Panc1 (cell line): Measurements from ENCODE around the gene TTLL10. TPM values are rescaled to one million over a fixed set of nuclear protein-coding genes. Genes with fewer than 3 reads are reported as not detected.

Experiments used
- ATAC-seq: fragments of 200-7000 bp; cut with Tn5 transposase; 2 replicates; pipeline ENCODE4 v1.9.1; 2020; ENCODE audit warnings: mild to moderate bottlenecking, moderate library complexity
- BruUV-seq: library from RNA; stranded (reverse); fragments of 400-500 nt; replicated peaks from 2 replicates; lab custom pipeline; 2021; lab: Mats Ljungman, UMichigan
- CTCF ChIA-PET: fragments of 300-600 bp; sonication (Branson Sonifier 250); formaldehyde crosslinking; loops from one replicate; lab custom pipeline; 2022; ENCODE audit warnings: antibody characterized with exemption; lab: Charles Lee
- POLR2A ChIA-PET: fragments of 300-600 bp; sonication (Branson Sonifier 250); formaldehyde crosslinking; loops from one replicate; lab custom pipeline; 2022; ENCODE audit warnings: antibody characterized with exemption; lab: Charles Lee
- DNase-seq: peaks from one replicate; pipeline ENCODE4 v3.0.0-alpha.2; 2010; ENCODE audit warnings: low read depth, low spot score
- H3K27ac ChIP-seq: 2 replicates; pipeline ENCODE4 v1.5.1; 2011; ENCODE audit warnings: mild to moderate bottlenecking, low read length, inconsistent platforms
- H3K27me3 ChIP-seq: fragments of 200-500 bp; sonication (Bioruptor generic); 2 replicates; pipeline ENCODE4 v1.6.0; 2014; ENCODE audit warnings: low read length, inconsistent platforms; ENCODE audit not compliant: control insufficient read depth, insufficient read depth
- H3K36me3 ChIP-seq: fragments of 200-500 bp; sonication (Bioruptor generic); 2 replicates; pipeline ENCODE4 v1.5.1; 2014; ENCODE audit warnings: inconsistent platforms, mild to moderate bottlenecking, low read length, moderate library complexity; ENCODE audit not compliant: control insufficient read depth, insufficient read depth
- H3K4me1 ChIP-seq: 2 replicates; pipeline ENCODE4 v1.5.1; 2011; ENCODE audit warnings: inconsistent platforms, mild to moderate bottlenecking, low read length, moderate library complexity; ENCODE audit not compliant: control insufficient read depth, insufficient read depth
- H3K4me3 ChIP-seq, 2 experiments: 2 replicates each; pipeline ENCODE4 v1.5.1; 2011 to 2012; ENCODE audit warnings: low read depth in 2 of 2, low read length in 2 of 2, mild to moderate bottlenecking in 2 of 2, inconsistent platforms in 1 of 2, moderate library complexity in 1 of 2
- H3K9me3 ChIP-seq: fragments of 200-500 bp; sonication (Bioruptor generic); 2 replicates; pipeline ENCODE4 v1.5.1; 2014; ENCODE audit warnings: low read depth, mild to moderate bottlenecking, inconsistent platforms, low read length, moderate library complexity; ENCODE audit not compliant: control insufficient read depth, insufficient read depth
- CTCF ChIP-seq: fragments of 450-650 bp; IDR thresholded peaks from 2 replicates; pipeline ENCODE4 v1.5.1; 2017; ENCODE audit warnings: mild to moderate bottlenecking
- POLR2AphosphoS5 ChIP-seq: IDR thresholded peaks from 2 replicates; pipeline ENCODE4 v1.6.1; 2012; ENCODE audit warnings: mild to moderate bottlenecking, low read depth, low read length, moderate library complexity
- REST ChIP-seq, 2 experiments: IDR thresholded peaks; 2 replicates each; pipeline ENCODE4 v1.6.1; 2011 to 2012; ENCODE audit warnings: low read depth in 2 of 2, control low read depth in 1 of 2, low read length in 1 of 2, mild to moderate bottlenecking in 1 of 2, moderate library complexity in 1 of 2; ENCODE audit not compliant: insufficient read depth in 1 of 2
- SIN3A ChIP-seq: IDR thresholded peaks from 2 replicates; pipeline ENCODE4 v1.6.1; 2012; ENCODE audit warnings: low read depth, mild to moderate bottlenecking, low read length, moderate library complexity, borderline replicate concordance; ENCODE audit not compliant: insufficient read depth
- TCF7L2 ChIP-seq: IDR thresholded peaks from 2 replicates; pipeline ENCODE4 v1.6.1; 2011; ENCODE audit warnings: mild to moderate bottlenecking, low read depth, low read length, inconsistent platforms
- in situ Hi-C: cut with HindIII; loops from 2 replicates; pipeline ENCODE4 v1.10.0; 2016; ENCODE audit warnings: low sequenced_read_pairs, low pct_unique_long_range_greater_than_20kb
- intact Hi-C: fragments of 100-400 bp; cut with micrococcal nuclease; formaldehyde crosslinking; loops from one replicate; pipeline ENCODE4 v1.10.0; 2022; ENCODE audit not compliant: unreplicated experiment
- total RNA-seq: library from RNA; stranded (reverse); gene quantifications from one replicate; pipeline ENCODE4 v1.2.1, GENCODE V29; 2021; ENCODE audit not compliant: unreplicated experiment

The TTLL10 gene
- total RNA-seq, 1 experiment from 2014 or later = not detected

- DNase-seq (no peak), ATAC-seq (no peak)
- intact Hi-C loops (no loop called here), in situ Hi-C loops (no loop called here)
- Histone ChIP-seq H3K9me3 (no peaks in the 10 kb centered on the region), H3K27me3 (no peaks in the 10 kb centered on the region), H3K27ac (no peak overlapping the region), H3K4me3 (no peak overlapping the region), H3K4me1 (no peaks in the 10 kb centered on the region), H3K36me3 (no peaks in the 10 kb centered on the region)
- BruUV-seq = no TSS peak
- POLR2A ChIA-PET = interaction anchor here (0.7 kb wide), 1 partner anchor 52 kb away, joined by 4 read pairs; no protein-coding TSS in a partner anchor
- TF ChIP-seq SIN3A (no peak), TCF7L2 (no peak), REST (IDR thresholded peaks at IDR 0.05; ENCODE audit: insufficient read depth in 1 of 2, low read depth in 2 of 2, low read length in 1 of 2) (no peak)
- CTCF ChIA-PET = interaction anchor here (0.6 kb wide), 1 partner anchor 107 kb away, joined by 3 read pairs; no protein-coding TSS in a partner anchor
Observed at GRCh38 chr1:1177452-1178206, 3.9 kb downstream of the TTLL10 start.

- Histone ChIP-seq H3K27ac (no peak overlapping the region), H3K27me3 (no peaks in the 10 kb centered on the region), H3K4me3 (no peak overlapping the region), H3K36me3 (no peaks in the 10 kb centered on the region), H3K4me1 (no peaks in the 10 kb centered on the region), H3K9me3 (no peaks in the 10 kb centered on the region)
- intact Hi-C loops = no loop called here
- ChIA-PET CTCF (no interaction called here), POLR2A (no interaction called here)
- in situ Hi-C loops = no loop called here
- ATAC-seq (no peak), DNase-seq (no peak)
- no TSS peak for BruUV-seq
- TF ChIP-seq POLR2AphosphoS5 (no peak), REST (IDR thresholded peaks at IDR 0.05; ENCODE audit: insufficient read depth in 1 of 2, low read depth in 2 of 2, low read length in 1 of 2) (no peak), TCF7L2 (no peak), CTCF (no peak), SIN3A (no peak)
Observed at GRCh38 chr1:1178794-1179331, 5.2 kb downstream of the TTLL10 start.
